Mesendoderm (in vitro differentiated cells): ENCODE data around the gene DDX42.
"Not testable (repeated sequence)": the region's sequence is repeated elsewhere in the genome, so short reads cannot be mapped to it uniquely, and the experiment has no call there.

Experiments
- DNase-seq: peaks from one replicate; pipeline ENCODE4 v3.0.0; 2013
- H2AK5ac ChIP-seq: 2 replicates; pipeline ENCODE4 v1.6.1; 2013; ENCODE audit warnings: low read length, inconsistent platforms
- H2BK120ac ChIP-seq: 2 replicates; pipeline ENCODE4 v1.6.1; 2013; ENCODE audit warnings: low read depth, mild to moderate bottlenecking, low read length, moderate library complexity, mixed read lengths
- H2BK15ac ChIP-seq: replicated peaks from 2 replicates; pipeline ENCODE4 v1.6.1; 2013; ENCODE audit warnings: low read depth, mild to moderate bottlenecking, moderate library complexity
- H2BK5ac ChIP-seq: 2 replicates; pipeline ENCODE4 v1.6.1; 2013; ENCODE audit warnings: low read length, inconsistent platforms
- H3K18ac ChIP-seq: 2 replicates; pipeline ENCODE4 v1.6.1; 2013; ENCODE audit warnings: mild to moderate bottlenecking, low read length, mixed read lengths
- H3K23ac ChIP-seq: one replicate; pipeline ENCODE4 v1.6.1; 2013; ENCODE audit warnings: low read length
- H3K27ac ChIP-seq: 2 replicates; pipeline ENCODE4 v1.5.1; 2013; ENCODE audit warnings: low read depth, mild to moderate bottlenecking, inconsistent platforms, low read length, moderate library complexity
- H3K27me3 ChIP-seq: 2 replicates; pipeline ENCODE4 v1.6.1; 2013; ENCODE audit warnings: low read length, control low read depth, mild to moderate bottlenecking, inconsistent platforms; ENCODE audit not compliant: insufficient read depth, poor library complexity
- H3K36me3 ChIP-seq: 2 replicates; pipeline ENCODE4 v1.6.1; 2013; ENCODE audit warnings: low read length, inconsistent platforms; ENCODE audit not compliant: control insufficient read depth, insufficient read depth
- H3K4ac ChIP-seq: one replicate; pipeline ENCODE4 v1.6.1; 2013; ENCODE audit warnings: low read depth, mild to moderate bottlenecking, low read length, moderate library complexity
- H3K4me1 ChIP-seq: 2 replicates; pipeline ENCODE4 v1.6.1; 2013; ENCODE audit warnings: low read depth, low read length, inconsistent platforms; ENCODE audit not compliant: control insufficient read depth
- H3K4me2 ChIP-seq: 2 replicates; pipeline ENCODE4 v1.6.1; 2013; ENCODE audit warnings: low read length
- H3K4me3 ChIP-seq: 2 replicates; pipeline ENCODE4 v1.5.1; 2013; ENCODE audit warnings: mild to moderate bottlenecking, low read length
- H3K56ac ChIP-seq: one replicate; pipeline ENCODE4 v1.6.1; 2013; ENCODE audit warnings: low read length
- H3K79me1 ChIP-seq: 2 replicates; pipeline ENCODE4 v1.6.1; 2013; ENCODE audit warnings: low read length, inconsistent platforms
- H3K79me2 ChIP-seq: 2 replicates; pipeline ENCODE4 v1.6.1; 2013; ENCODE audit warnings: mild to moderate bottlenecking, low read length; ENCODE audit not compliant: control insufficient read depth, insufficient read depth
- H3K9ac ChIP-seq: 2 replicates; pipeline ENCODE4 v1.6.1; 2013; ENCODE audit warnings: low read length, inconsistent platforms
- H4K5ac ChIP-seq: one replicate; pipeline ENCODE4 v1.6.1; 2013; ENCODE audit warnings: low read length
- H4K8ac ChIP-seq: one replicate; pipeline ENCODE4 v1.6.1; 2013; ENCODE audit warnings: low read depth, mild to moderate bottlenecking, control low read depth, low read length, moderate library complexity
- WGBS: extraction: QIAGEN DNeasy Blood & Tissue Kit; methylation state at CpG from one replicate; pipeline ENCODE4 v1.1.7; 2013; ENCODE audit warnings: low lambda C conversion rate, missing lambda C conversion rate; ENCODE audit not compliant: insufficient coverage; ENCODE audit errors: extremely low coverage; 5-methylcytosine and 5-hydroxymethylcytosine counted together

Gene DDX42

DNA sequence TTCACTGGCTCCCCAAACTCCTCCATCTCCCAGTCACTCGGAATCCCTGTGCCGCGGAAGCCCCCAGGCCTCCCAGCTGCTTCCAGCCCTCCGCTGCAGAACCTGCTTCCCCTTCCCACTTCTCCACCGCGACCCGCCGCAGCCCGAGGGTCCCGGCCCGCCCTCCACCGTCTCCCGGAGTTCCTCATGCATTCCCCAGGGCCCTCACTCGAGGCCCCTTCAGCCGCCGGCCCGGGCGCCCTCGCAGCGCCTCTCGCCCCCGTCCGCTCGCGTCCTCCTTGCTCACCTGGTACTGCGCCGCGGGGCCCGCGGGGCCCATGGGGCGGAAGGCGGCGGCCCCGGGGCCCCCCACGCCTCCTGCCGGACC lies 68.2 kb downstream of the DDX42 start:
- Histone ChIP-seq H3K23ac (peak overlapping the region; percentile 66), H3K79me1 (peaks cover 26% of the 10 kb centered on the region), H3K79me2 (peaks cover 36% of the 10 kb centered on the region), H2AK5ac (no peak overlapping the region), H4K8ac (no peak overlapping the region), H2BK5ac (no peak overlapping the region), H2BK15ac (no peak overlapping the region), H3K36me3 (no peaks in the 10 kb centered on the region), H3K27ac (peak overlapping the region; percentile 94), H2BK120ac (no peak overlapping the region), H3K27me3 (no peaks in the 10 kb centered on the region), H3K4me2 (peak overlapping the region; percentile 90), H4K5ac (no peak overlapping the region), H3K18ac (peak overlapping the region; percentile 98), H3K4ac (peak overlapping the region; percentile 87), H3K4me1 (peaks cover 10% of the 10 kb centered on the region), H3K9ac (peak overlapping the region; percentile 96), H3K56ac (peak overlapping the region; percentile 93), H3K4me3 (peak overlapping the region; percentile 93)
- no CpG with 5 or more reads among the region's 36 CpGs for WGBS
- peak; percentile 51 for DNase-seq

DNA sequence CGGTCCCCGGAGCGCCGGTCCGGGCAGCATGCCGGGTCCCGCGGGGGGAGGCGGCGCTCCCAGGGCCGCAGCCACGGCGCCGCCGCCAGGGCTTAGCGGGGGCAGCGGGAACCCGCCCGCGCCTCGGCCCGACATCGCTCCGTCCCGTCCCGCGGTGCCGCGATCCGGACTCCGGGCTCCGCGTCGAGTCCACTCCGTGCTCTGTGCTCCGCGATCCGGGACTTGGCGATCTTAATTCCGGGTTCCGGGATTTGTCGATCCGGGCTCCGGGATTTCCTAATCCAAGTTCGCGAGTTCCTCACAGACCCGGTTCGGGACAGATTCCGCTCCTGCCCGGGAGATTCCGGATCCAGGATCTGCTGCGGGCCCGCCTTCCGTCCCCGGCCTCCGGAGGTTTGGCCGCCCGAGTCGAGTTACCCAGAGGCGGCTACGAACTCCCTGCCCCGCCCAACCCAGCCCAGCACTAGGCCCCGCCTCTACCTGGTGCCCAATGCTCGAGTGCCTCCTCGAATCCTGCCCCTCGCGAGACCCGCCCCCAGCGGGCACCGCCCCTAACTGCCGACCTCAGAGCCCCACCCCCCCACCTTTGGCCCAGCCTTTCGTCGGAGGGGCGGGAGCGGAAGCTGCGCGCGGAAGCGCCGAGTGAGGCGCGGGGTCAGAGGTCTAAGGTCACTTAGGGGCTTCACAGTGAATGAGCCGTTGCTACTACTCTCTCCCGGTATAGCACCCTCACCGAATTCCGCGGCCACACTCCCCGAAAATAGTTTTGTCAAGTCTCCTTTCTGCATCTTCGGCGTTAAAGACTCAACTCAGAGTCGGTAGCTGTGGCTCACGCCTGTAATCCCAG lies 68.8 kb downstream of the DDX42 start, which contains the start of gene SMARCD2:
Gene SMARCD2, minus strand, starts transcription at position 146 of the 847 bp plus-strand sequence. Its CDS starts 11 bp downstream, at position 135.
- no CpG with 5 or more reads among the region's 92 CpGs for WGBS
- Histone ChIP-seq H2BK5ac (no peak within 1 kb of the TSS), H3K9ac (peak within 1 kb of the TSS; percentile 96), H3K18ac (peak within 1 kb of the TSS; percentile 98), H3K4me1 (peaks cover 10% of the 10 kb centered on the region), H3K36me3 (no peaks in the 10 kb centered on the region), H2AK5ac (no peak within 1 kb of the TSS), H3K4ac (peak within 1 kb of the TSS; percentile 87), H3K23ac (peak within 1 kb of the TSS; percentile 66), H3K79me2 (peaks cover 34% of the 10 kb centered on the region), H3K56ac (peak within 1 kb of the TSS; percentile 93), H3K79me1 (peaks cover 24% of the 10 kb centered on the region), H3K27me3 (no peaks in the 10 kb centered on the region), H3K27ac (peak within 1 kb of the TSS; percentile 94), H2BK120ac (no peak within 1 kb of the TSS), H3K4me2 (peak within 1 kb of the TSS; percentile 90), H4K5ac (no peak within 1 kb of the TSS), H3K4me3 (peak within 1 kb of the TSS; percentile 93), H2BK15ac (no peak within 1 kb of the TSS), H4K8ac (peak within 1 kb of the TSS; percentile 88)
- peak; percentile 99 for DNase-seq

DNA sequence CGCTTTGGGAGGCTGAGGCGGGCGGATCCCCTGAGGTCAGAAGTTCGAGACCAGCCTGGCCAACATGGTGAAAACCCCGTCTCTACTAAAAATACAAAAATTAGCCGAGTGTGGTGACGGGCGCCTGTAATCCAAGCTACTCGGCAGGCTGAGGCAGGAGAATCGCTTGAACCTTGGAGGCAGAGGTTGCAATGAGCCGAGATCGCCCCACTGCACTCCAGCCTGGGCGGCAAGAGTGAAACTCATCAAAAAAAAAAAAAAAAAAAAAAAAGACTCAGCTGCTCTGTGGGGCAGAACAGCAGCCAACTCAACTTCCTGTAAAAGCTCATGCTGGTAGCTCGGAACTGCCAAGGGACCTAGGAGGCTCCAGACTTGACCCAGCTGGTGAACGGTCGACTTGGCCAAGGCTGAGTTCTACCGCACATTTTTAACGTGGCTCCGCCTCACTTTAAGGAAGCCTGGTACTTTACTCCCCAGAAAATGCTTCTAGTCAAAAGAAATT lies 69.5 kb downstream of the DDX42 start:
- H3K56ac ChIP-seq = peak overlapping the region; percentile 40
- H3K4me2 ChIP-seq = peak overlapping the region; percentile 45
- H3K79me1 ChIP-seq = peaks cover 17% of the 10 kb centered on the region
- not testable (repeated sequence) for H2BK15ac ChIP-seq, H3K4me3 ChIP-seq, DNase-seq, H2BK5ac ChIP-seq, H3K27me3 ChIP-seq, H2AK5ac ChIP-seq, H4K5ac ChIP-seq, H2BK120ac ChIP-seq, H3K36me3 ChIP-seq, H3K18ac ChIP-seq, H3K23ac ChIP-seq, H3K4ac ChIP-seq
- peak overlapping the region; percentile 16 for H3K27ac ChIP-seq
- peaks cover 10% of the 10 kb centered on the region for H3K4me1 ChIP-seq
- no CpG with 5 or more reads among the region's 19 CpGs for WGBS
- H3K9ac ChIP-seq = peak overlapping the region; percentile 59
- peak overlapping the region; percentile 88 for H4K8ac ChIP-seq
- H3K79me2 ChIP-seq = peaks cover 27% of the 10 kb centered on the region

DNA sequence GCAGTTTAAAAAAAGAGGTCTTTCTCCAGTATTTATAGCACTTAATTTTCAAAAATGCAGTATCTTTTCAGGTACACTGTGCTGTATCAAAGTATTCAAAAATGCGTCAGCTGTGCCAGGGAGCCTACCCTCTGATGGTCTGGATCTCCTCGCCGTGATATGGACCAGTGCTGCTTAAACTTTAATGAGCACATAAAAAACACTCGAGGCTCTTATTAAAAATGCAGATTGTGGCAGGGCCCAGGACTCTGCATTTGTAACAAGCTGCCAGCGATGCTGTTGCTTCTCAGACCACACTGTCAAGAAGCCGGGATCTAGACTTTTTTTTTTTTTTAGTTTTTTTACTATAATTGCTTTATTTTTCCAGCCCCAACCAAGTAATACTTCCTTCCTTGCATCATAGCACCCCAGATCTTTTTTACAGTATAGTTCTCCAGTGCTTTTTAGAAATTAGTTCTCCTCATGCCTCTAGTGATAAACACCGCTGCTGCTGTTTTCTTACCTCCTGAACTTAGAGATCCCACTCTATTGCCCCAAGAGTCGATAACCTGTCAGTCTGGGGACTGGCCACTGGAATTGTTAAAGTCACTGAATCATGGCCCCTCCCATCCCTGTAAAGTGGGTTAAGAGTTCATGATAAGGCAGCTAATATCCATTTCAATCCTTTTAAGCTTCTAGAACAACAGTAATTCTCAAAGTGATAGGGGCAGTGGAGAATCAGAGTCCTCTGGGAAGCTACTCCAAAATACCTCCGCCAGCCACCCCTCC lies 70.1 kb downstream of the DDX42 start:
- H3K18ac ChIP-seq = no peak overlapping the region
- H3K4me1 ChIP-seq = peaks cover 5% of the 10 kb centered on the region
- H4K8ac ChIP-seq = no peak overlapping the region
- no peak overlapping the region for H3K56ac ChIP-seq
- no peak overlapping the region for H3K4me3 ChIP-seq
- H4K5ac ChIP-seq = no peak overlapping the region
- peaks cover 14% of the 10 kb centered on the region for H3K79me1 ChIP-seq
- no peak overlapping the region for H2BK15ac ChIP-seq
- no peak overlapping the region for H2AK5ac ChIP-seq
- peaks cover 21% of the 10 kb centered on the region for H3K79me2 ChIP-seq
- H3K36me3 ChIP-seq = no peaks in the 10 kb centered on the region
- no CpG with 5 or more reads among the region's 9 CpGs for WGBS
- H3K23ac ChIP-seq = no peak overlapping the region
- H2BK120ac ChIP-seq = no peak overlapping the region
- no peak overlapping the region for H3K27ac ChIP-seq
- no peak overlapping the region for H3K4me2 ChIP-seq
- no peaks in the 10 kb centered on the region for H3K27me3 ChIP-seq
- H3K9ac ChIP-seq = no peak overlapping the region
- no peak overlapping the region for H3K4ac ChIP-seq
- H2BK5ac ChIP-seq = no peak overlapping the region
- no peak for DNase-seq

DNA sequence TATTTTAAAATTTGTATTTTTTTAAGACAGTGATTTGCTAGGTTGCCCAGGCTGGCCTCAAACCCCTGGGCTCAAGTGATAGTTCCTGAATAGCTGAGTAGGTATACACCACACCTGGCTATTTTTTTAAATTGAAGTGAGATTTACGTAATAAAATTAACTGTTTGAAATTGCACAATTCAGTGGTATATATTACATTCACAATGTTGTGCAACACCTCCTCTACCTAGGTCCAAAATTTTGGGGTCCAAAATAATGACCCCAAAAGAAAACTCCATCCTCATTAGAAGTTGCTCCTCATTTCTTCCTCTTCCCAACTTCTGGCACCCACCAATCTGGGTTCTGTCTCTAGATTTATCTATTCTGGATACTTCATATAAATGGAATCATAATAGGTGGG lies 71.5 kb downstream of the DDX42 start:
- no peaks in the 10 kb centered on the region for H3K27me3 ChIP-seq

More for the DNA sequence above, 71.5 kb downstream of the DDX42 start:
- no peak overlapping the region for H3K27ac ChIP-seq
- no peak overlapping the region for H3K9ac ChIP-seq
- no peak overlapping the region for H2AK5ac ChIP-seq
- H3K4ac ChIP-seq = no peak overlapping the region
- WGBS = no CpG with 5 or more reads among the region's 1 CpG
- peaks cover 12% of the 10 kb centered on the region for H3K79me1 ChIP-seq
- H3K4me3 ChIP-seq = no peak overlapping the region
- no peak overlapping the region for H3K23ac ChIP-seq
- no peak for DNase-seq
- no peak overlapping the region for H3K4me2 ChIP-seq
- no peak overlapping the region for H3K56ac ChIP-seq
- H3K79me2 ChIP-seq = peaks cover 17% of the 10 kb centered on the region
- no peak overlapping the region for H4K8ac ChIP-seq
- peaks cover 5% of the 10 kb centered on the region for H3K4me1 ChIP-seq
- no peak overlapping the region for H2BK15ac ChIP-seq
- no peak overlapping the region for H2BK5ac ChIP-seq
- no peak overlapping the region for H4K5ac ChIP-seq
- H3K18ac ChIP-seq = no peak overlapping the region
- no peak overlapping the region for H2BK120ac ChIP-seq
- no peaks in the 10 kb centered on the region for H3K36me3 ChIP-seq
